Activated CD4-positive, alpha-beta T cell treated with anti-CD3 and anti-CD28 coated beads, Interleukin-2, amount 10 ng/mL, durations not matched to agents 7 days and 5 days (primary cell): ENCODE measurements around the gene BBX. TPM values are rescaled to one million over a fixed set of nuclear protein-coding genes. Genes with fewer than 3 reads are reported as not detected.

Experiments
- CTCF ChIA-PET: fragments of 350-600 bp; sonication (Branson Sonifier 250); formaldehyde crosslinking; loops from one replicate; lab custom pipeline; 2021; ENCODE audit warnings: antibody characterized with exemption; lab: Charles Lee
- POLR2A ChIA-PET: fragments of 350-600 bp; sonication (Branson Sonifier 250); formaldehyde crosslinking; loops from one replicate; lab custom pipeline; 2021; ENCODE audit warnings: antibody characterized with exemption; lab: Charles Lee
- DNase-seq: peaks from one replicate; pipeline ENCODE4 v3.0.0-alpha.2; 2020
- H3K27ac Mint-ChIP-seq: one replicate; pipeline ENCODE4 v1.8.0; 2021; ENCODE audit warnings: mild to moderate bottlenecking, moderate library complexity, mixed read lengths
- H3K27me3 Mint-ChIP-seq: one replicate; pipeline ENCODE4 v1.8.0; 2021; ENCODE audit warnings: mixed read lengths
- H3K36me3 Mint-ChIP-seq: one replicate; pipeline ENCODE4 v1.8.0; 2021; ENCODE audit warnings: low read depth, mixed read lengths
- H3K4me1 Mint-ChIP-seq: one replicate; pipeline ENCODE4 v1.8.0; 2021; ENCODE audit warnings: mixed read lengths
- H3K4me3 Mint-ChIP-seq: one replicate; pipeline ENCODE4 v1.8.0; 2021; ENCODE audit warnings: mild to moderate bottlenecking, moderate library complexity, mixed read lengths
- H3K9me3 Mint-ChIP-seq: one replicate; pipeline ENCODE4 v1.8.0; 2021; ENCODE audit warnings: mixed read lengths
- total RNA-seq, 2 experiments: library from RNA; stranded (reverse); gene quantifications; one replicate each; pipeline ENCODE4 v1.2.3, GENCODE V29; 2021

Gene BBX
- total RNA-seq, 2 experiments from 2014 or later, result 35.0 to 45.4 TPM

GRCh38 chr3:107710851-107711250 lies 188.1 kb downstream of the BBX start:
- Mint-ChIP-seq H3K4me3 (no peak overlapping the region), H3K27me3 (no peaks in the 10 kb centered on the region), H3K27ac (no peak overlapping the region), H3K9me3 (no peaks in the 10 kb centered on the region), H3K36me3 (peaks cover 24% of the 10 kb centered on the region), H3K4me1 (no peaks in the 10 kb centered on the region)
- no peak for DNase-seq
- ChIA-PET CTCF (interaction anchor here (1.4 kb wide), 1 partner anchor 33 kb away, joined by 8 read pairs; no protein-coding TSS in a partner anchor), POLR2A (no interaction called here)

GRCh38 chr3:107716734-107717133 lies 194.0 kb downstream of the BBX start:
- H3K27ac Mint-ChIP-seq, result no peak overlapping the region
- no peaks in the 10 kb centered on the region for H3K9me3 Mint-ChIP-seq
- H3K36me3 Mint-ChIP-seq, result peaks cover 22% of the 10 kb centered on the region
- CTCF ChIA-PET, result interaction anchor here (1.3 kb wide), 1 partner anchor 24 kb away, joined by 4 read pairs; no protein-coding TSS in a partner anchor
- no peaks in the 10 kb centered on the region for H3K4me1 Mint-ChIP-seq
- H3K27me3 Mint-ChIP-seq, result no peaks in the 10 kb centered on the region
- POLR2A ChIA-PET, result no interaction called here
- H3K4me3 Mint-ChIP-seq, result no peak overlapping the region
- no peak for DNase-seq

GRCh38 chr3:107718547-107718946 lies 195.8 kb downstream of the BBX start:
- CTCF ChIA-PET, result no interaction called here
- POLR2A ChIA-PET, result no interaction called here
- Mint-ChIP-seq H3K27ac (no peak overlapping the region), H3K4me1 (no peaks in the 10 kb centered on the region), H3K9me3 (peaks cover 2% of the 10 kb centered on the region), H3K27me3 (no peaks in the 10 kb centered on the region), H3K36me3 (peaks cover 11% of the 10 kb centered on the region), H3K4me3 (no peak overlapping the region)
- no peak for DNase-seq

DNA sequence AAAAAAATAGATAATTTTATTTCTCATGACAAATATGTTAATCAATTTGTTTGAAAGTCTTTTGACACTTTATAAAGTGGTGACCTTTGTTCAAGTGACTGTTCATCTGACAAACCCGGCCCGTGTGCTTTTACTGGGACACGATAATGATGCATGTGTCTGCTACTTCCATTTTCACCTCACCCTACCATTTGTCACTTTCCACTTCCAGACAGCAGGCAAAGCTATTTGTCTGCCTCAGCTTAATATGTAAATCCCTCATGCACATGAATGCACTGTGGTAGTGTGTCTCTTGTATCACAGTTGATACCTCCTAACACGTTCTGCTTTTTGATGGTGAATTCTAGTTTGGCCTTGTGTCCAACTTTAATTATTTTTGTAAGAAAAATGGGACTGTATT lies 204.3 kb downstream of the BBX start:
- no peaks in the 10 kb centered on the region for H3K27me3 Mint-ChIP-seq
- no peak overlapping the region for H3K27ac Mint-ChIP-seq
- H3K9me3 Mint-ChIP-seq, result peaks cover 2% of the 10 kb centered on the region
- no peak for DNase-seq
- ChIA-PET POLR2A (no interaction called here), CTCF (no interaction called here)
- H3K36me3 Mint-ChIP-seq, result peaks cover 27% of the 10 kb centered on the region
- H3K4me1 Mint-ChIP-seq, result no peaks in the 10 kb centered on the region
- H3K4me3 Mint-ChIP-seq, result no peak overlapping the region

DNA sequence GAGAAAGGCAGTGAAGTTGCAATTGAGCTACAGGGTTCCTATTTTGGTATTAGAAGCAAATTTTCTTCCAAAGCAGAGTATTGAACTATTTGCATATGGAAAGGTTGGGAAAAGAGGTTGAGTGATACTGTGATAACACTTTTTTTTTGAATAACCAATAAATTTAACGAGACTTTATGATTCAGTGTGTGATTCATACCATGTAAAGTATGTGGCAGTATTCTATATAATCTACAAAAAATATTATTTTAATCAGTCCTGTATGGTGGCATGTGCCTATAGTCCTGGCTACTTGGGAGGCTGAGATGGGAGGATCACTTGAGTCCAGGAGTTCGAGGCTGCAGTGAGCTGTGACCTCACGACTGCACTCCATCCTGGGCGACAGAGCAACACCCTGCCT lies 206.9 kb downstream of the BBX start:
- DNase-seq, result no peak
- Mint-ChIP-seq H3K36me3 (peaks cover 27% of the 10 kb centered on the region), H3K27ac (no peak overlapping the region), H3K9me3 (no peaks in the 10 kb centered on the region), H3K4me3 (no peak overlapping the region), H3K4me1 (no peaks in the 10 kb centered on the region), H3K27me3 (no peaks in the 10 kb centered on the region)
- CTCF ChIA-PET, result no interaction called here
- POLR2A ChIA-PET, result no interaction called here

- H3K27me3 Mint-ChIP-seq, result no peaks in the 10 kb centered on the region
- no peak for DNase-seq
- H3K9me3 Mint-ChIP-seq, result no peaks in the 10 kb centered on the region
- no peak overlapping the region for H3K27ac Mint-ChIP-seq
- H3K36me3 Mint-ChIP-seq, result peaks cover 18% of the 10 kb centered on the region
- ChIA-PET POLR2A (no interaction called here), CTCF (no interaction called here)
- H3K4me1 Mint-ChIP-seq, result no peaks in the 10 kb centered on the region
- no peak overlapping the region for H3K4me3 Mint-ChIP-seq
Measured at GRCh38 chr3:107734317-107734716, 211.6 kb downstream of the BBX start.

DNA sequence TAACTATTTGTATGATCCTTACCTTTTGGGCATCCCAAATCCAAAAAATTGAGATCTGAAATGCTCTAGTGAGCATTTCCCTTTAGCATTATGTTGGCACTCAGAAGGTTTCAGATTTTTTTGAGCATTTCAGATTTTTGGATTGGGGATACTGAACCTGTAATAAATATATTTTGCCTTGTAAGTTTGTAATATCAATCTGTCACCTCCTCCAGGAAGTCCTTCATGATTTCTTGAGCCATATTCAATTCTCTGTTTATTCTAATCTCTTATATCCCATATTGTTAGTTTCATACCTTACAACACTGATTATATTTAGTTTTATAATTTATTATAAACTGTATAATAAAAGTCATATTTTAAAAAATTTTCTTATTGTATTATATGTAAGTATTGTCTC lies 215.2 kb downstream of the BBX start:
- H3K27ac Mint-ChIP-seq, result no peak overlapping the region
- no peaks in the 10 kb centered on the region for H3K4me1 Mint-ChIP-seq
- H3K27me3 Mint-ChIP-seq, result no peaks in the 10 kb centered on the region
- DNase-seq, result no peak
- H3K36me3 Mint-ChIP-seq, result peaks cover 7% of the 10 kb centered on the region
- H3K4me3 Mint-ChIP-seq, result no peak overlapping the region
- CTCF ChIA-PET, result interaction anchor here (0.6 to 0.7 kb wide), 3 partner anchors 32 to 70 kb away, joined by 3 to 5 read pairs (median 3); no protein-coding TSS in a partner anchor
- POLR2A ChIA-PET, result no interaction called here
- H3K9me3 Mint-ChIP-seq, result no peaks in the 10 kb centered on the region

- ChIA-PET CTCF (interaction anchor here (0.5 to 0.6 kb wide), 2 partner anchors 33 to 335 kb away, joined by 3 to 5 read pairs; no protein-coding TSS in a partner anchor), POLR2A (no interaction called here)
- Mint-ChIP-seq H3K27ac (no peak overlapping the region), H3K36me3 (peaks cover 5% of the 10 kb centered on the region), H3K4me3 (no peak overlapping the region), H3K27me3 (no peaks in the 10 kb centered on the region), H3K9me3 (no peaks in the 10 kb centered on the region), H3K4me1 (no peaks in the 10 kb centered on the region)
- no peak for DNase-seq
Measured at GRCh38 chr3:107738486-107739183, 215.9 kb downstream of the BBX start.

- CTCF ChIA-PET, result interaction anchor here (0.5 kb wide), 1 partner anchor 335 kb away, joined by 3 read pairs; no protein-coding TSS in a partner anchor
- H3K36me3 Mint-ChIP-seq, result peaks cover 3% of the 10 kb centered on the region
Measured at GRCh38 chr3:107739227-107739626, 216.5 kb downstream of the BBX start.

DNA sequence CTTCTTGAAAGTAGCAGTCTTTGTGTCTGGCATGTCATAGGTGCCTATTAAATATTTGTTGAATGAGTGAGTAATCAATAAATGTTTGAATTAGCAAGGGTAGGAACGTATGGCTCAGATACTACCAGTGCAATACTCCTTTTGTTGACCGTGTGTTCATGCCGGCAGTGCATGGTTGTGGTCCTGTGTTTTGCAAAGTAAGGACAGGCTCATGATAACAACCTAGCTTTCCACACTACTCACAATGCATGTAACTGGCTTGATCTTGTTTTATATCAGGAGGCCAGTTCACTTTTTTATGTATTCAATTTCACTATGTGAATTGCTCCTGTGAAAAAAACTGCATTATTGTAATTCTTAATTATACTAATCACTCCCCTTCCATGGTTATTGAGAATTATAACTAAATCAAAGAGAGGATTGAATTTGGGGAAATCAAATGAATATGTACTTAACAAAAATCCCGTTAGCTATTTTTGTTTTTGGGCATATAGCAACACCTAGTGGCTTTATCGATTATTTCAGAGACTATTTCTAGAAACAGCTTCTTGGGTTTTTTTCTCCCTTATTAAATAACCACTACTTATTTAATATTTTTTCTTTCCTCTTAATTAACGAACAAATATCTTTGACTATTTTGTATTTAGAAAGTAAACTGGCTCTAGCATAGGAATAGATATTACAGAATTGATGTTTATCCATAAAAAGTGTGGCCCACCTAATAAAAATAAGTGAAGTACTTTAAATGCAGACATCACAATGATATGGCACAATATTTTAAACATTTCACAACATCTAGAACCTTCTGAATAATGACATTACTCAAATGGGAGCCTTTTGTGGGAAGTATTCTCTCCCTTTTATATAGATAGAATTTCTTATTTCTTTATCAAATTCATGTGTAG lies 218.5 kb downstream of the BBX start:
- Mint-ChIP-seq H3K27me3 (no peaks in the 10 kb centered on the region), H3K27ac (no peak overlapping the region), H3K9me3 (no peaks in the 10 kb centered on the region), H3K4me3 (no peak overlapping the region), H3K36me3 (peaks cover 1% of the 10 kb centered on the region), H3K4me1 (no peaks in the 10 kb centered on the region)
- DNase-seq, result no peak
- ChIA-PET POLR2A (no interaction called here), CTCF (interaction anchor here (0.9 to 1.4 kb wide), 2 partner anchors 8 to 25 kb away, joined by 3 to 4 read pairs; no protein-coding TSS in a partner anchor)

More at GRCh38 chr3:107739227-107739626, 216.5 kb downstream of the BBX start:
- no peaks in the 10 kb centered on the region for H3K4me1 Mint-ChIP-seq
- DNase-seq, result no peak
- H3K27ac Mint-ChIP-seq, result no peak overlapping the region
- H3K4me3 Mint-ChIP-seq, result no peak overlapping the region
- H3K9me3 Mint-ChIP-seq, result no peaks in the 10 kb centered on the region
- no peaks in the 10 kb centered on the region for H3K27me3 Mint-ChIP-seq
- POLR2A ChIA-PET, result no interaction called here

DNA sequence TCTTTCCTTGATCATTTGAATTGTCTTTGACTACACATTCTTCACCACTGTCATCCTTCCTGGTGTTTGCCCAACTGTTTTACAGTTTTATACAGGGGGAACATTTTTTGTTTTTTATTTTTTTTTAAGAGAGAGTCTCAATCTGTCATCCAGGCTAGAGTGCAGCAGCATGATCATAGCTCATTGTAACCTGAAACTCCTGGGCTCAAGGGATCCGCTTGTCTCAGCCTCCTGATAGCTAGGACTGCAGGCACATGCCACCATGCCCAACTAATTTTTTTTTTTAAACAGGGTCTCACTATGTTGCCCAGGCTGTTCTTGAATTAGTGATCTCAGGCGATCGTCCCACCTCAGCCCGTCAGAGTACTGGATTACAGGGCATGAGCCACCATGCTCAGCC lies 222.6 kb downstream of the BBX start:
- Mint-ChIP-seq H3K27me3 (no peaks in the 10 kb centered on the region), H3K4me1 (no peaks in the 10 kb centered on the region), H3K36me3 (peaks cover 2% of the 10 kb centered on the region), H3K4me3 (no peak overlapping the region), H3K27ac (no peak overlapping the region), H3K9me3 (no peaks in the 10 kb centered on the region)
- POLR2A ChIA-PET, result no interaction called here
- CTCF ChIA-PET, result interaction anchor here (1.5 to 2.9 kb wide), 2 partner anchors 9 to 34 kb away, joined by 5 to 8 read pairs; no protein-coding TSS in a partner anchor
- no peak for DNase-seq

GRCh38 chr3:107752202-107752990 lies 229.6 kb downstream of the BBX start:
- Mint-ChIP-seq H3K4me3 (no peak overlapping the region), H3K27me3 (no peaks in the 10 kb centered on the region), H3K27ac (no peak overlapping the region), H3K36me3 (peaks cover 3% of the 10 kb centered on the region), H3K4me1 (no peaks in the 10 kb centered on the region), H3K9me3 (no peaks in the 10 kb centered on the region)
- POLR2A ChIA-PET, result no interaction called here
- CTCF ChIA-PET, result no interaction called here
- no peak for DNase-seq
